ENCODE results near the gene TBX15.

TBX15 gene

DNA sequence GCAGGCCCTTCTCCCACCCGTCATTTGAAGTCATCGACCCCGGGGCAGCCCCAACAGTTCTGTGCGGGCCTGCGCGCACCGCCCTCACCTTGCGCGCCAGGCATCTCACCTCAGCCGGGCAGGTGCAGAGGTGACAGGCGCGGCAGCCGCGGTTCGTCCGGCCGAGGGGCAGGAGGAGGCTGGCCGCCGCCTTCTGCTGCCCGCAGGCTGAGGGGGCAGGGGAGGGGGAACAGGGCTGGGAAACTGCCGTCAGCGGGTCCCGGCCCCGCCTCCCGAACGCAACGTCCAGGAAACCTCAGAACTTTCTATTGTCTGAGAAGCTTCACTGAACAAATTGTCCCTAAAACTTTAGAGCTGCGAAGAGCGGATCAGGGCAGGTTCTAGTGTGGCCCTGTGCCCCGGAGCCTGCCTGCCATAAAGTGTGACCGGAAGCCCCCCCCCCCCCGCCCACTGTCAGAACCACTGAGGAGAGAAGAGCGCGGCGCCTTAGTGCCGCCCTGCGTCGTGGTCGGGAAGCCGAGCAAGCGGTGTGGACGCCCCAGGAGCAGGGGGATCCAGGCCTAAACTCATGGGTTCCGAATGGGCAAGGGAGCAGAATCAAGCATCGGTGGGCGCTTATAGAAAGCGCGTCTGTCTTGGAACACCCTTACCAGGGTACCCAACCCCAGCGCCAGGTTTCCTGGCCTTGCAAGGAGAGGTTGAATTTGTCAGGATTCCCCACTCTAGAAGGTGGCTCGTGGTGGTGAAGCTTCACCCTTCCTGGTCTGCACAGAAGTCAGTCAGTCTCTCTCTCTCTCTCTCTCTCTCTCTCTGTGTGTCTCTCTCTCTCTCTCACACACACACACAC lies 13.3 kb upstream of the TBX15 start:
- TF ChIP-seq, protein P1, sequence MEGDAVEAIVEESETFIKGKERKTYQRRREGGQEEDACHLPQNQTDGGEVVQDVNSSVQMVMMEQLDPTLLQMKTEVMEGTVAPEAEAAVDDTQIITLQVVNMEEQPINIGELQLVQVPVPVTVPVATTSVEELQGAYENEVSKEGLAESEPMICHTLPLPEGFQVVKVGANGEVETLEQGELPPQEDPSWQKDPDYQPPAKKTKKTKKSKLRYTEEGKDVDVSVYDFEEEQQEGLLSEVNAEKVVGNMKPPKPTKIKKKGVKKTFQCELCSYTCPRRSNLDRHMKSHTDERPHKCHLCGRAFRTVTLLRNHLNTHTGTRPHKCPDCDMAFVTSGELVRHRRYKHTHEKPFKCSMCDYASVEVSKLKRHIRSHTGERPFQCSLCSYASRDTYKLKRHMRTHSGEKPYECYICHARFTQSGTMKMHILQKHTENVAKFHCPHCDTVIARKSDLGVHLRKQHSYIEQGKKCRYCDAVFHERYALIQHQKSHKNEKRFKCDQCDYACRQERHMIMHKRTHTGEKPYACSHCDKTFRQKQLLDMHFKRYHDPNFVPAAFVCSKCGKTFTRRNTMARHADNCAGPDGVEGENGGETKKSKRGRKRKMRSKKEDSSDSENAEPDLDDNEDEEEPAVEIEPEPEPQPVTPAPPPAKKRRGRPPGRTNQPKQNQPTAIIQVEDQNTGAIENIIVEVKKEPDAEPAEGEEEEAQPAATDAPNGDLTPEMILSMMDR (IDR thresholded peaks at IDR 0.05; ENCODE audit: extremely low read depth, missing control alignments): no peak
- no peak for DNase-seq (ENCODE audit: low spot score)

DNA sequence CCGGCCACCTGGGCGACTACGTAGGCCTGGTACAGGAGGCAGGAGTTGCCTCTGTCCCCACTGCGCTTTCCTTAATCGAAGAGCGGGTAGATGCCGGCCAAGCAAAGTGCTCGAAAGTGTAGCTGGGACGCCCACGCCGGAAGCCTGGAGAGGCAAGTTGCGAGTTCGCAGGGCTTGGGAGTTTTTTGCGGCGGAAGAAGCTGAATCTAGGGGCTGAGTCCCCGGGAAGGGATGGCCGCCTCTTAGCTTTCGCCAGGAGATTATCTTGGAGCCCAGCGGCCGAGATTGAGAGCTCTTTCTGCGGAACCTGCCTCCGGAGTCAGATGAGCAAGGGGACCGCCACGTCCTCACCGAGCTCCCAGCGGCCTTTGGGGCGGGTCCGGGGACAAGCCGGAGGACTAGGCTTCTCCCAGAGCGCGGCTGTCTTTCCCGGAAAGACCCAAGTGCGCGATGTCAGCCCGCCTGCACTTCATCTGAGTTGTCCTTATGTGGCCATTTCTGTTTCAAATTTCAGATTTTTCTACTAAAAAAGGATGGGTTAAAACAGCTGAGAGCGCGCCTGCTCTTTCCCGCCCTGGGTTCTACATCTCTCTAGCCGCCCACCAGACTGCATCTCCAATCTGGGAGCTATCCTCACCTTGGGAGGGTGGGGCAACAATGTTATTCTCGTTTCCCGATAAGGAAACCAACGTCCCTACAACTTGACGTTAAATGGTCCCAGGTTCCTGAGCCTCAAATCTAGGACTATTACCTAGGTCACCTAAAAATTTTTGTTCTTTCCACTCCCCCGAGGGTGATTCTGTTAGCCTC lies 12.4 kb upstream of the TBX15 start:
- TF ChIP-seq, protein P1 (IDR thresholded peaks at IDR 0.05; ENCODE audit: extremely low read depth, missing control alignments): no peak
- DNase-seq (ENCODE audit: low spot score): no peak

DNA sequence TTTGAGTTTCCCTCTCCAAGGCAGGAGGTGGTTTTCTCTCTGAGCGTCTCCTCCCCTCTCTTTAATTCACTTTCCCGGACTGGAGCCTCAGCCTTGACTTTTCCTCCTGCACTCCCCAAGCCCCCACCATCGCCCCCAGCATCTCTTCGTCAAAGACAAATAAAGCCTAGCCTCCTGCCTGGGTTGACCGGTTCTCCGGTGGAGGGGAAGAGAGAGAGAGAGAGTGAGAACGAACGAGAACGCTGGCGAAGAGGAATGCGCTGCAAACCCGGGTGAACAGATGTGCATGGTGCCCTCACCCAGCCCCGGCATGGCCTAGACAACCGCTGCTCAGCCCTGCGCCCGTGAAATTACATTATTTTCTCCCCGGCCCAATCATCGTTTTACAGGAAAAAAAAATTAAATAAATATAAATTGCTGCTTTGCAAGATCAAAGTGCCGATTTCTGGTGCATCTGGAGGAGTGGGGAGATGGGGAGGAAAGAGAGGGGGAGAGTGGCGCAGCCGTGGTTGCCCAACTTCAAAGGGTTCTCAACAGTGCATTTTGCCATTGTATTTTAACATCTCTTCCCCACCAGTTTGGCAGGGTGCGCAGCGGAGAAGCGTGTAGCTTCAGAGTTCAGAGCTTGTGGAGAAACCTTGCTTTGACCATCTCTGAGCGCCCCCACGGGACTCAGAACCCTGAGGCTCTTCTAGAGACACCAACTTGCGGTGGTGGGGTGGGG lies 11.4 kb upstream of the TBX15 start:
- no peak for DNase-seq (ENCODE audit: low spot score)
- TF ChIP-seq, protein P1 (IDR thresholded peaks at IDR 0.05; ENCODE audit: extremely low read depth, missing control alignments): no peak

DNA sequence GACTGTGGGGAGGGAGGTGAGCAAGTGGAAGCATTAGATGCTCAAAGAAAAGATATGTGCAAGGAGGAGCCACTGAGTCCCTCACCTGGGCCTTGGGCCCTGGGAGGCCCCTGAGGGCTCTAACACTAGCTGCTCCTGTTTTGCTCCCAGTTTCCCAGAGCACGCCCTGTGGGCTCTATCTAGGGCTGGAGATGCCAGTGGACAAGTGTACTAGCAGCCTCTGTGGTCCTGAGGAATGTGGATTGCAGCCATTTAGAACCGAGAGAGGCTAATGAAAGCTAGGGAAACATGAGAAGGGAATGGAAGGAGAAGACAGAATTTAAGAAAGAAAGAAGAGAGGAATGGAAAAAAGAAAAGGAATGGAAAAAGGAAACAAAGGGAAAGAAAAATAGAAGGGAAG lies 10.0 kb upstream of the TBX15 start:
- TF ChIP-seq, protein P1 (IDR thresholded peaks at IDR 0.05; ENCODE audit: extremely low read depth, missing control alignments): no peak
- no peak for DNase-seq (ENCODE audit: low spot score)

DNA sequence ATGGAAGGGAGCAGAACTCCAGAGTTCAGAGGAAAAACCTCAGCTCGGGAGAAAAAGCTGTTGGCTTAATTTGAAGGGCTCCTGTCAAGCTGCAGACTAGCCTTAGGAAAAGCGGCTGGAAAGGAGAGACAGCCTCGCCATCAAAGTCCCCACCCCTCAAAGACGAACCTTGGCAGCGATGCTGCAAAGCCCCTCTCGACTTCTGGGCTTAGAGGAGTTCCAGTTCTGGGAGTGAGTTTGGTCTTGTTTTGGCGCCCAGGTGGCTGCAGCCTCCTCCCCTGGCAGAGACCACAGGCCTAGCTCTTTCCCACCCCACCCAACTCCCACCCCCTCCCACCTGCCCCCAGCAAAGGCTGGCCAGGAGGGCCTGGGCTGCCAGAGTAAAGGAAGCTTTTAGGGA lies 9.1 kb upstream of the TBX15 start:
- DNase-seq (ENCODE audit: low spot score): no peak
- TF ChIP-seq, protein P1 (IDR thresholded peaks at IDR 0.05; ENCODE audit: extremely low read depth, missing control alignments): no peak

DNA sequence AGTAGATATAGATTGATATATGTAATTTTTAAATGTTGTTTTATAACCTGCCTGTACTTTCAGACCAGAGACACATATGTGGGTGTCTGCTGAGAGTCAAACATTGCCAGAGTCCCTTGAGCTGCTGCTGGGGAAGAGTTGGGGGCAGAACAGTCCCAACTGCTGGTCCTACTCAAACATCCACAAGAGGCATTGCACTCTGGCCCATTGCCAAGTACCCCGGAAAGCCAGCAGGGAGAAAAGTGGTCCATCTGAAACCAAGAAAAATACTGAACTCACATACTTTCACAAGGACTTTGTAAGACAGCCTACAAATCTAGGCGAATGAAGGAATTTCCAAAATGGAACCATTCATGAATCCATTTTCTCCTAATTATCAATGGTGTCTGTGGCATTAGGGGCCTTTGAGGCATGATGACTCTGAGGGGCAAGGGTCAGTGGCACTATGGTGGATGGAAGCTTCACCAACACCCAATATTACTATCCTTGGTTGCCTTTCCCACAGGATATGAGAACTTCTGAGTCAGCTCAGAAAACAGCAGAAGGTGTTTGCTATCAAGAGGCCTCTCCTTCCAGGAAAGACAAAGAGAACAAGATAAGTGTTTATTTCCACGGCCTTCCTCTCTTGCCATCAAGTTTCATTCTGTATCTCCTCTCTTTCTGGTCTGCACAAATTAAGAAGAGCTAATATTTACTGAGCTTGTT lies 7.3 kb upstream of the TBX15 start:
- no peak for DNase-seq (ENCODE audit: low spot score)
- TF ChIP-seq, protein P1 (IDR thresholded peaks at IDR 0.05; ENCODE audit: extremely low read depth, missing control alignments): no peak
